CD4-positive, alpha-beta T cell treated with Interleukin-17A for 4 hours (primary cell): Measurements from ENCODE around the gene PLEKHN1.

ENCODE experiments used
- DNase-seq: peaks from one replicate; pipeline ENCODE4 v3.0.0-alpha.2; 2020; ENCODE audit warnings: mixed read lengths

The PLEKHN1 gene

DNA sequence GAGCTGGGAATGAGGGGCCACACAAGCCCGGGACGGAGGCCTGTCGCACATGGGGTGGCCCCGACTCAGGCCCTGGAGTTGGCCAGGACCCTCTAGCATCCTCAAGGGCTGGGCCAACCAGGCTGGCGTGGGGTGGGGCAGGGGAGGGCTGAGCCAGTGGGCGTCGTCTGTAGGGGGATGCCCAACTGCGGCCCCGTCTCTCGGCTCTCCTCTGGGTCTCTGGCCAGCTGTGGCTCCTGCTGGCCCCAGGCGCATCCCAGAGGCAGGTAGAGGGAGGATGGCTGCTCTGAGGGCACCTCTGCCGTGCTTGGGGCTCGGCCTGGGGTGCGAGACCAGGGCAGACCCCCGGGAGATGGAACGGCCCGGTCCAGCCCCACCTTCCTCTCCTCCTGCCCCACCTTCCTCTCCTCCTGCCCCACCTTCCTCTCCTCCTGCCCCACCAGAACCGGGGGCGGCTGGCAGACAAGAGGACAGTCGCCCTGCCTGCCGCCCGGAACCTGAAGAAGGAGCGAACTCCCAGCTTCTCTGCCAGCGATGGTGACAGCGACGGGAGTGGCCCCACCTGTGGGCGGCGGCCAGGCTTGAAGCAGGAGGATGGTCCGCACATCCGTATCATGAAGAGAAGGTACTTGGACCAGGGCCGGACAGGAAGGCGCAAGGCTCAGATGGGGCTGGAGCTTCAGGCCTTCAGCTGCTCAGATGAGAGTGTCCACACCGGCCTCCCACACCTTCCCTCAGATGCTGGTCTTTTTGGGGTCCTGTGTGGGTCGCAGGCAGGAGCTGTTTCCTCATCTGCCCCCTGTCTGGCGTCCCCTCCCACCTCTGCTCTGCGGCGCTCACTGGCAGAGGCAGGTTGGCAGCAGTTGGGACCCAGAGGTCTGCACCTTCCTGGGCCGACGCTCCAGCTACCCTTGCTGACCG, 36.3 kb upstream of the PLEKHN1 start:
- DNase-seq: no peak

DNA sequence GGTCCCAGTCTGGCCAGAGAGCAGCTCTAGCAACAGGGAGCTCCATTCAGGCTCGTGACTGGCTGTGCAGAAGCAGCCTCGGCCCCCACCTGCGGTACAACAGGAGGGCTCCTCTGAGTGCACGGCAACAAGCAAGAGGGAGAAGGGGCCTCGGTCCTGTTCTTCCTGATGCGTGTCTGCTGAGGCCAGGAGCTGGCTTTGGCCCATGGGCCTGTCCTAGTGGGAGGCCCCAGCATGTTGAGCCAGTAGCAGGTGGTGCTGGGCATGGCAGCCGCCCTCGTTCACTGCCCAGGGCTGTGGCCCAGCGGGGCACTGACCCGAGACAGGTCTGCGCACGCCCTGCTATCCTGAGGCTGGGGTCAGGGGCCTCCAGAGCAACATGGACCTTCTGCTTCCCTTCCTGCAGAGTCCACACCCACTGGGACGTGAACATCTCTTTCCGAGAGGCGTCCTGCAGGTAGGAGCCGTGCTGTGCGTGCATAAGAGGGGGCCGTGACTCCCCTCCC, 35.6 kb upstream of the PLEKHN1 start:
- DNase-seq: no peak

DNA sequence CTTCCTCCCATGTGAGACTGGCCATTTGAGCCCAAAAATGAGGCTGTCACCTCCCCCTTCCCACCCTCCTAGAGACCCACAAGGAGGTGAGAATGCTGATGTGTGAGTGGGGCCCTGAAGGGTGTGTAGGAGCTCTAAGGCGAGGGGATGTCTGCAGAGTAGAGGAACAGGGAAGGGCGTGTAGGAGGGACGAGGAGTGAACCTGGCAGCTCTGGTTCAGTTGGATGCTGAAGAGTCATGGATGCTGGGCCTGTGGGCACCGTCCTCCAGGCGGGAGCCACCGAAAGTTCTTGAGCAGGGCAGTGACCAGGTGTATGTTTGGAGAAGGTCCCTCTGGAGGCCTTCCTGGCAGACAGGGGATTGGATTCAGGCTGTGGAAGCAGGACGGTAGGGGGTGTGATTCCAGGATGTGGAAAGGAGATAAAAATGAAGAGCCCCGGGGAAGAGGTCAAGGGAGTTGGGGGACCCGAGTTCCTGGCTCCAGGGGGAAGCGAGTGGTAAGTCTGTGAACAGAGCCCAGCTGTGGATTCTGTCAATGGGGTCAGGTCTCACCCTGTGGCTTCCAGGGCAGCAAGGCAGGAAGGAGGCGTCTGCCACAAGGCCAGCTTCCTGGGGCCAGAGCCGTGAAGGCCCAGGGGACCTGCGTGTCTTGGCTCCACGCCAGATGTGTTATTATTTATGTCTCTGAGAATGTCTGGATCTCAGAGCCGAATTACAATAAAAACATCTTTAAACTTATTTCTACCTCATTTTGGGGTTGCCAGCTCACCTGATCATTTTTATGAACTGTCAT, 34.7 kb upstream of the PLEKHN1 start:
- no peak for DNase-seq

DNA sequence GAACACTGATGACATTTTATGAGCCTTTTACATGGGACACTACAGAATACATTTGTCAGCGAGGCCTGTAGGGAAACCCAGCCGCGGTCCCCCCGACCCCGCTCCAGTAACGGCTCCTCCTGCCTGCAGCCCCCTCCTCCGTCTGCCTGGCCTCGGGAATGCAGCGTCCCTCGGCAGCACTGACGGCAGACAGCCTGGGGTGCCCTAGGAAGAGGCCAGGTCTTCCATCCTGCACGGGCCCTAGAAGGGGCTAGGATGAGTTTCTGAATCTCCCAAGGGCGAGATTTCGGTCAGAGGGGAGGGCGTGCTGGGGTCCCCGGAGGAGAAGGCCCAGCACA, 34.1 kb upstream of the PLEKHN1 start:
- DNase-seq: no peak

DNA sequence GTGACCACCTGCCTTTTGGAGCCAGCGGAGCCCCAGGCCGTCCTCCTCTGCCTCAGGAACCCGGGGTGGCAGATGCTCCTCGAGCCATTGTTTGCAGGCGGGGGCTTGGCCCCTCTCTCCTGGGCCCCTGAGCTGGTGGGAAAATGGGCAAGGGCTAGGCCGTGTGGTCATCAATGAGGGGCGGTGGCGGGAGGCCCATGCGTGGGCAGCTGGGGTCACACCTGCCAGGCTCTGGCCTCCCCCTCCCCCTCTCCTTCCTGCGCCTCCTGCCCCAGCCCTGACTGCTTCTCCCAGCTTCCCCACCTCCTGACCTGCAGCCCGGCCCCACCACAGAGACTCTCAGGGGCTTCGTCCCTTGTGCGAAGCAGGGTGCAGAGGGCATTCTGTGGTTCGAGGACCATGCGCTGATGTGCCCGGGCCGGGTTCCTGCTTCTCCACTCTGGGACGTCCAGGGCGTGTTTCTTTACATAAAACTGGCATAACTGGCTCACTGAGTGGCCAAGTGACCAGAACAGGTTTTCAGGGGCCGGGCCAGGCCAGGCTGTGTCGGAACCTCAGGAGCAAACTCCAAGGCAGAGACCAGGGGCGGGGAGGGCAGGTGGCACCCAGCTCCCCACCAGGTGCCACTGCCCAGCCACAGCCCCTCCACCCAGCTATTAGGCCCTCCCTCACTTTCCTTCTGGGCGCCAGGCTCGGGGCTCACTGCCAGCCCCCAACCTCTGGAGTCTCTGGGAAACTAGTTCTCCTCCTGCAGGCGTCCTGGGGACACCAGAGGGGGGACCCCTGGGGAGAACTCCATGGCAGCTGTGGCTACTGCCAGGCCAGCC, 33.3 kb upstream of the PLEKHN1 start:
- no peak for DNase-seq

DNA sequence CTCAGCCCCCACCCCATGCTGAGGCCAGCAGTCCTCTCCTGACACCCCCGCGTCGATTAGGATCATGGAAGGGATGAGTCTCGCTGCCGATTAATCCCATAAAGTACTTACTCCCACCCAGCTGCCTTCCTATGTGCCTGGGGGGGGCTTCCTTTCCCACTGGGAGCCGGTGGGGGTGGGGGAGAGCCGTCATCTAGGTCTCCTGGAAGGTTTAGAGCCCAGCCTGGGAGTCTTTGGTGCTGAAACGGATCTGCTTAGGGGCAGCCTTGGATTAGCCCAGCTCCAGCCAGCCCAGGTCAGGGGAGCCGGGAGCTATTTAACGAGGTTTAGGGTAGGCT, 32.7 kb upstream of the PLEKHN1 start:
- DNase-seq: no peak

DNA sequence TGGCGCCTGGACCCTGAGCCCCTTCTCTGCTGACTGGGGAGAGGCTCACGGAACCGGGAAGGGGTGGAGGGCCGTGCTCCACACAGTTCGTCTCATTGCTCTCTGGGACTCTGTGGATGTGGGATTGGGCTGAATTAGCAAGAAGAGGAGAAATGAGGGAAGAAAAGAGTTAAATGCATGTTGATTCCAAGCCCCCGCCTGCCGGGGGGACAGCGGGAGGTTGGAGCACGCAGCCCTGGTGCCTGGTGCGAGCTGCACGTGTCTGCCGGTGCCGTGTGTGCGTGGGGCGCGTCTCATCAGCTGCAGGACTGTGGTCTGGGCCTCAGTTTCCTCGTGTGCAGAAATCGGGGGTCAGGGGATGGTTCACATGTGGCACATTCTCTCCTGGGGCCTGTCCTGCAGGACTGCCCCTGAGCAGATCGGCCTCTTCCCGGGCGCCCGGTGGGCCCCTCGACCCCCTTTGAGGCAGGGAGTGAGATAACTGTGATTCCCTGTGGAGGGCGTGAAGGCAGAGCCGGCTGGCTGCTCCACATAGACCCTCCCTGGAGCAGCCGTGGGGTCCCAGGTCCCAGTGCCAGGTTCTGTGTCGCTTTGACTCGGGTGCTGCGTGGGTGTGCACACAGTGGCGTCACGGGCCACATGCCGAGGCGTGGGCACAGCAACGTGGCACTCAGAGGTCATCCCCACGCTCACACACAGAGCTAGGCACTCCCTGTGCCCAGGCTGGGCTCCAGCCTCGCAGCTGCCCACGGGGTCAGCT, 31.1 kb upstream of the PLEKHN1 start:
- DNase-seq: no peak

DNA sequence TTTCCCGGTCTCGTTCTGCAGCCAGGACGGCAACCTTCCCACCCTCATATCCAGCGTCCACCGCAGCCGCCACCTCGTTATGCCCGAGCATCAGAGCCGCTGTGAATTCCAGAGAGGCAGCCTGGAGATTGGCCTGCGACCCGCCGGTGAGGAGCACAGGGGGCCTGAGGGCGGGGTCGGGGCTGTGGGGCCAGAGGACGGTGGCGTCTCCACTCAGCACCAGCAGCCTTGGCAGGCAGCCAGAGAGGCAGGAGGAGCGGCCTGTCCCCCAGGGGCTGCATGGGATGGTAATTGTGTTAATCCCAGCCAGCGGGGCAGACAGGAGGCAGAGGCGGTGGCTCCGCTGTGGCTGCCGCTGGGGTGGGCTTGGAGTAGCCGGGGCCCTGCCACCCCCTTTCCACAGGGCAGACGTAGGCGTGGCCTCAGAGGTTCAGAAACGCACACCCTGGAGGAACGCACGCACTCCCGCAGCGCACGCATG, 30.5 kb upstream of the PLEKHN1 start:
- no peak for DNase-seq

DNA sequence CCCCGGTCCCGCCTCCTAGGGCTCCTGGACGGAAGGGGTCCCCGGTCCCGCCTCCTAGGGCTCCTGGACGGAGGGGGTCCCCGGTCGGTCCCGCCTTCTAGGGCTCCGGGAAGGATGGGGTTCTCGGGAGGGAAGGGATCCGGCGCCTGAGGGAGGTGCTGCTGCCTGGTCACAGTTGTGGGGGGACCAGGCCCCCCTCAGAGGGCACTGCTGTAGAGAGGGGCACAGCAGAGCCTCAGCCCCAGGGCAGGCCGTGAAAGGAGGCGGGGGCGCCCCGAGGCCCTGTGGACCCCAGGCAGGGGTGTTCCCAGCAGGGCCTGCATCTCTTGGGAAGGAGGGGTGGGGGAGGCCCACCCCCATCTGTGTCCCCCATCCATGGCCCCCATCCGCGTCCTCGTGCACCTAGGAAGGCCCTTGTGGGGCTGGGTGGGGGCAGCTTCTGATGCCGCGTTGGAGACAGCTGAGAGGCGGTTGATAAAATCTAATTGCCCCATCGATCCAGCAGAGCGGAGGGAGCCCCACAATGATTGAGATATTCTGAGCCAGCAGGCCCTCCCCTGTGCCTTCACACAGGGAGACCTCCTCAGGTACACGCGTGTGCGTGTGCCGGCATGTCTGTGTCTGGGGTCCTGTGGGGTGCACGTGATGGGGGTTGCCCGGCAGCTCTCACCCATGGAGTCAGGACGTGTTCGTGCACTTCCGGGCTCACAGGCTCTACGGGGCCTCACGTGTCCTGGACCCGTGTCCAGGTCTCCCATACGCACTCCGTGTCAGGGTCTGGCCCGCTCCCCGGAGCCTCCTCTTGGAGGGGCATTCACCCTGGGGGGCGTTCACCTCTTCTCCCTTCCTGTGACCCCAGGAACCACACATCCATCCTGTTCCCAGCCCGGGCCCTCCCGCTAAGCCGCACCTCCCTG, 29.7 kb upstream of the PLEKHN1 start:
- DNase-seq: no peak

DNA sequence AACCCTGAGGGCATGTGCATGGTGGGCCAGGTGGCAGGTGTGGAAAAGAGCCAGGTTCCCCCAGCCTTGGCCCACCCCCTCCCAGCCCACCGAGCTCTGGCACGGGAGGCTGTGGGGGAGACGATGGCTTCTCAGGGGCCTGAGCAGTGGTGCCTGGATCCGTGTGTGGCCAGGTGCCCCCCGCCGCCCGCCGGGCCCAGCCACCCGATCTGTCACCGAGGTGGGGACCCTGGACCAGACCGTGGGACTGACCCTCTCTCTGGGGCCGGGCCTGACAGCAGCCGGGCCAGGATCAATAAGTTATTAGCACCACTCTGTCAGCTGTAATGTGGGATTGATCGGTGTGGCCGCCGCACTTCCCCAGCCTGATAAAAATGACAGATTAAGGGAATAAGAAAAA, 28.8 kb upstream of the PLEKHN1 start:
- DNase-seq: no peak

DNA sequence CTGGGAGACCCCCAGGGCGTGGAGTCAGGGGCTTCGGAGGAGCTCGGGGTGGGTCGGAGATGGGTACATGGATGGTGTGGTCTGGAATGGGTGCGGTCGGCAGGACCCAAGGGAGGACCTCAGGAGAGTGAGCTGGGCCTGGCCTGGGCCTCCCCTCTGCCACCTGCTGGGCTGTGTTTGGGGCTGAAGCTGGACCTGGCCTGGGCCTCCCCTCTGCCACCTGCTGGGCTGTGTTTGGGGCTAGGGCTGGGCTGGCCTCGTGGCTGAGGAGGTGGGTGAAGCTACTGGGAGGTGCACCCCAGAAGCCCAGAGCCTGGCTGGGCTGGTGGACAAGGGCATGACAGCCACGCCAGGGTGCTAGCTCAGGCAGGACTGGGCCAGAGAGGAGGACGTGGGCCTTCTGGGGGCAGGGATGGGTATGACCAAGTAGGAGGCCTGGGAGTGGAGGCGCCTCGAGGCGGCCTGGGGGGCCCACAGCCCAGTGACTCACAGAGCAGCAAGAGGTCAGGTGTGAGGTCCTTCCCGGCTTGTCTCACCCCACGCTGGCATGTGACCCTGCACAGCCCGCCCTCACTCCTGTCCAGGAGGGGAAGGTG, 28.1 kb upstream of the PLEKHN1 start:
- no peak for DNase-seq

DNA sequence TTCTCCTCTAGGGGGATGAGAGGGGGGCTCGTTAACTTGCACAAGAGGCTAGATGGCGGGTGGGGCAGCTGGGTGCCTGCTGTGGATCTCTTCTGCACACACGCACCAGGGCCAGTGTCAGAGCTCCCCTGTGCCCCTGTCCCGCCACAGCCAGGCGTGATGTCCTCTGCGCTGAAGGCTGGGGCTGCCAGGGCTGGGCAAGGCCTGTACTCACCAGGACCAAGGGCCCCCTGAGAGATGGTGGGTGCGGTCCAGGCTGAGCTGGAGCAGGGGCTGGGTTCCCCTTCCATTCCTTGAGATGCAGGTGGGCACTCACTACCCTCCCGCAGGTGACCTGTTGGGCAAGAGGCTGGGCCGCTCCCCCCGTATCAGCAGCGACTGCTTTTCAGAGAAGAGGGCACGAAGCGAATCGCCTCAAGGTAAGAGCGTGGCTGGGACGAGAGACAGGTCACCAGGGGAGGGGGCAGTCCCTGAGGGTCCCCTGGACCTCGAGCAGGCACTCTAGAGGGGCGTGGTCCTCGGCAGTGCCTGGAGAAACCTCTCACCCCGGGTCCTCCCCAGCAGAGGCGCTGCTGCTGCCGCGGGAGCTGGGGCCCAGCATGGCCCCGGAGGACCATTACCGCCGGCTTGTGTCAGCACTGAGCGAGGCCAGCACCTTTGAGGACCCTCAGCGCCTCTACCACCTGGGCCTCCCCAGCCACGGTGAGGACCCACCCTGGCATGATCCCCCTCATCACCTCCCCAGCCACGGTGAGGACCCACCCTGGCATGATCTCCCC, 27.4 kb upstream of the PLEKHN1 start:
- no peak for DNase-seq

DNA sequence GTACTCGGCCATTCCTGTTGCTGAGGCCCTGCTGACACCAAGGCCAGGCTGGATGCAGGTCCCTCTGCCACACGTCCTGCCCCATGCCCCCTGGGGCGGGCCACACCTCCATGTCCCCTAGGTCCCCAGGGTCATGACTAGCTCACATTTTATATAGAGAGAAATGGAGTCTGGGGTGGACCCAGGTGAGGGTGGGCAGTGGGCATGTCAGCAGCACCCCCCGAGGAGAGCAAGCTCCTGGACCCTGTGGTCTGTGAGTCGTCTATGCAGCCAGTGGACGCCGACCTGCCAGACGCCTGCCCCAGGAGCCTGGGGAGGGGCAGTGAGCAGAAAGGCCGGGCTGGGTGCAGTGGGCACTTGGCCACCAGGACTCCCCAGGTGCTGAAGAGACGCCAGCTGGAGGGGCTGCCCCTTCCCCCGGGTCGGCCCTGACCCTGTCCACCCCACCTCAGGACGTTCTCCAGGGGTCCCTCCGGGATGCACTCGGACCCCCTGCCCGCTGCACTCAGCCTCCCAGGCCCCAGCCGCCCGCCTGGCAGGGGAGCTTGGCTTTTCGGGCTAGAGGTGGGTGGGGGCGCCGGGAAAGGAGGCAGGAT, 26.7 kb upstream of the PLEKHN1 start:
- no peak for DNase-seq

DNA sequence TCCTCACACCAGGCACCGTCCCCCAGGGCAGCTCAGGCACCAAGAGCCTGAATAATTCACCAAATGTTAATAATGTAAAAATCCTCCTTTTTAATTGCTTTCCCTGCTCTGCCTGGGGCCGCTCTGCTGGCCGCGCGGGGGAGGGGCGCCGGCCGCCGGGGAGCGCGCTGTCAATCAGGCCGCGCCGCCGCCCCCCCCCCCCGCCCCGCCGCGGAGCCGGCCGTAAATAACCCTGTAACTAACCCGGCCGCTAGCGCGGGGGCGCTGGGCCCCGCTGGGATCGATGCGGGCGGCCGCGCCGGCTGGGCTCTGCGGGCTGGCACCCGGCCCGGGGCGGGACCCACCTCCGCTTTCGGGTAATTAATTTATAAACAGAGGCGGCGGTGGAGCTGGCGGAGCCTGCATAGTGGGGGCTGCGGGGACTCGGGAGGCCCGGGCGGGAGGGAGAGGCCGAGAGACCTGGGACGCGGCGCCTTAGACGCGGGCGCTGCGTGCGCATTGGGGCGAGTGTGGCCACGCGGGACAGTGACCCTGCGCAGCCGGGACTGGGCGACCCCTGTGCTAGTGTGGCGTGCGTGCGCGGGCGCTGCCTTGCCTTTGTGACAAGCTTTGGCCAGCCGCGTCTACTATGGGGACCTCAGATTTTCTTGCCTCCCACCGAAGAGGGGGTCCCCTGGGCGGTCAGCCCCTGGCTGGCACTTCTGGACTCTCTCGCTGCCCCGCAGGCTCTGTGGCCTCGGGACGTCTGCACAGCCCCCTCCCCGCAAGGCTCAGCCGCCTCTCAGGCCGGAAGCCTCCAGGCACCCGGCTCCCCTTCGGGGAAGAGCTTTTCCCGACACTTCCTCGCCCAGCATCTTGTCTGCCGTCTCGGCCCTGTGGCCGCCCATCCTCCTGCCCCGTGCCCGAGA, 25.9 kb upstream of the PLEKHN1 start:
- peak; percentile 26 for DNase-seq

DNA sequence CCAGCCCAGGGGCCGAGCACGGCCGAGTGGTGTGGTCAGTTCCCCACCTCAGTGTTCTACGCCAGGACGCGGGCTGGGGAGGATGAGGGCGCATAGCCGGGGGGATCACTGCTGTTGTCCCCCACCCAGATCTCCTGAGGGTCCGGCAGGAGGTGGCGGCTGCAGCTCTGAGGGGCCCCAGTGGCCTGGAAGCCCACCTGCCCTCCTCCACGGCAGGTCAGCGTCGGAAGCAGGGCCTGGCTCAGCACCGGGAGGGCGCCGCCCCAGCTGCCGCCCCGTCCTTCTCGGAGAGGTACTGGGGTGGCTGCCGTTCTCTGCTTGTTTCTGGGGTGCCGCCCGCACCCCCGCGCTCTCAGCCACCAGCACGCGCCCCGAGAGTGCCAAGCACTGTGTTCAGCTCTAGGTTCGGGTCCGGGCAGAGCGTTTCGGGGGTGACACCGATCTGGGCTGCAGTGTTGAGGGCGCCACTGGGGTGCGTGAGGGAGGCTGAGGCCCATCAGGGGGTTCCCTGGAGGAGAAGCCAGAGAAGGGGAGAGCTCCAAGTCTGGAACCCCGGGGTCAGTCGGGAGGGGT, 25.2 kb upstream of the PLEKHN1 start:
- DNase-seq: no peak

DNA sequence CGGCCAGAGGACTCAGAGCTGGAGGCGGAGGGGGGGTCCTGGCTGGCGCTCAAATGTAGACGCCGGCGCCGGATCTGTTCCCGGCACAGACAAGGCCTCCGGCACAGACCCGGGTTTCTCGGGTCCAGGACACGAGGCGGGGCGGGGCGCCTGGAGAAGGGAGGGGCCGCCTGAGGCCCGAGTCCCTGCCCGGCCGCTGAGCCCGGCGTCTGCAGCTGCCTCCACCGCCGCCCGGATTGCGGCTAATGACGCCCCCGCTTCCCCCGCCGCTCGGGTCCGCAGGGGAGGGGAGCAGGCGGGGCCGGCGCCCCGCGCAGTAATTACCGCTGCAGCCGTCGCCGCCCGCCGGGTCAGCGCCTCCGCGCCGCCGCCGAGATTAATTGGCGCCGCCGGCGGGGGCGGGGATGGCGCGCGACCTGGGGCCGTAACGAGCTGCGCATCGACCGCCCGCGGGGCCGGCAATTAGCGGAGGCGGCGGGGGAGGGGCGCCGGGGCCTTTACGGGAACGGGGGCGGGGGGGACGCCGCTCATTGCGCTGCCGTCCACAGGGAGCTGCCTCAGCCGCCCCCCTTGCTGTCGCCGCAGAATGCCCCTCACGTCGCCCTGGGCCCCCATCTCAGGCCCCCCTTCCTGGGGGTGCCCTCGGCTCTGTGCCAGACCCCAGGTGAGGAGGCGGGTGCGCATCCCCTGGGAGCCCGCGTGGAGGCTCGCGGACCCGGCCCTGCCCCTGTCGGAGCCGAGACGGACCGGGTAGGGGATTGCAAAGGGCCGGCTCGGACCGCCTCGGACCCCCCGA, 24.5 kb upstream of the PLEKHN1 start:
- no peak for DNase-seq

DNA sequence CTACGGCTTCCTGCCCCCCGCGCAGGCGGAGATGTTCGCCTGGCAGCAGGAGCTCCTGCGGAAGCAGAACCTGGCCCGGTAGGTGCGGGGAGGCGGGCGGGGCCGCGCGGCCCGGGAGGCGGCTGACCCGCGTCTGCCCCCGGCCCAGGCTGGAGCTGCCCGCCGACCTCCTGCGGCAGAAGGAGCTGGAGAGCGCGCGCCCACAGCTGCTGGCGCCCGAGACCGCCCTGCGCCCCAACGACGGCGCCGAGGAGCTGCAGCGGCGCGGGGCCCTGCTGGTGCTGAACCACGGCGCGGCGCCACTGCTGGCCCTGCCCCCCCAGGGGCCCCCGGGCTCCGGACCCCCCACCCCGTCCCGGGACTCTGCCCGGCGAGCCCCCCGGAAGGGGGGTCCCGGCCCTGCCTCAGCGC, 23.9 kb upstream of the PLEKHN1 start:
- no peak for DNase-seq
